DMS153 (cell line): ENCODE results near the gene ACLY.
"Not testable (repeated sequence)": the region's sequence is repeated elsewhere in the genome, so short reads cannot be mapped to it uniquely, and the experiment has no call there.

Experiments
- DNase-seq: peaks from one replicate; lab custom pipeline; 2025; lab: John Stamatoyannopoulos, UW

Gene ACLY

DNA sequence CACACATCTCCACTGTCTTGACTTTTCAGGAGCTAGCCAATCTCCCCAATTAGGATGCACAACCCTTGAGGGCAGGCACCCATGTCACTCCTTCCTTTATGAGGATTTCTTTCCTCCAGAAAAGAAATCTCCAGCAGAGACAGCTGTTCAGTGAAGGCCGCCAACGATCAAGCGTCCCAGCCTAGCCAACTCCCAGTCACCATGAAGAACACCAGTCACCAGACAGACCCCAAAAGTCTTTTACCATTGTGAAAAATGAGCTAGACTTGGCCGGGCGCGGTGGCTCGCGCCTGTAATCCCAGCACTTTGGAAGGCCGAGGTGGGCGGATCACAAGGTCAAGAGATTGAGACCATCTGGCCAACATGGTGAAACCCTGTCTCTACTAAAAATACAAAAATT, 88.8 kb downstream of the ACLY start:
- not testable (repeated sequence) for DNase-seq

DNA sequence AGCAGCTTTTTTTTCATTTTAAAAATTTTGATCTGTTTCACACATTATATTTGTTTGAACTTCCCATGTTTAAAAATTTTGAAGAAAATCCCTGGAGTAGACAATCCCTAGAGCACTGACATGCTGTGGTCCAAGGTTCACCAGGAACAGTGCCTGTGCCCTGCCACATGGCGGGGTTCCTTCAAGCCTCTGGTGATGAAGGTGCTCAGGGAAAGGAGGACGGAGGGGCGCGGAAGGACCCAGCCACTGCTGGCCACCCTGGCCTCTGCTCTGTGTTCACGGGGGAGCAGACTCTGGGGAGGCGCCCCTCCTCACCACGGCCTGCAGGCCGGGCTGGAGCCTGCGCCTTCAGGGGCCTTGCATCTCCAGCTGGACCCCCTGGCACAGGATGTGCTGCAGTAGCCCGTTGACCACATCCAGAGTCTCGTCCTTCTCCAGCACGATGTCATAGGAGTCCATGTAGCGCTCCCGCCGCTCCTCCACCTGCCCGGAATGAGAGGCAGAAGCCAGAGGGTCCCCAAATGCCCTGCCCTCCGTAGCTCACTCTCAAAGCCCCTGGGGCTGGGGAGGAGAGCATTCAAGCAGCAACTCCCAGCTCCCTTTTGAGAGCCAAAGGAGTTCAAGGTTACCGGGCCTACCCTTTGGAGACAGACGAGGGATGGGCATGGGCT, 93.4 kb downstream of the ACLY start:
- no peak for DNase-seq

DNA sequence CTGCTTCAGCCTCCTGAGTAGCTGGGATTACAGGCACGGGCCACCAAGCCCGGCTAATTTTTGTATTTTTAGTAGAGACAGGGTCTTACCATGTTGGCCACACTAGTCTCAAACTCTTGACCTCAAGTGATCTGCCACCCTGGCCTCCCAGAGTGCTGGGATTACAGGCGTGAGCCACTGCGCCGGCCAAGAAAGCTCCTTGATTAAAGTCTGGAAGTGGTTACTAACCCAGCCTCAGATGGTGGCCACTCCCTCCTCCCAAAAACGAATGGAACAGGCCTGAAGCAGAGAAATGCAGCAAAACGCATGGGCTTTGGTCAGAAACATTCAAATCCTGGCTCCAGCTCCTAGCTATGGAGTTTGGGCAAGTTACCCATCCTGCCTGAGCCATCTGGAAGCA, 94.7 kb downstream of the ACLY start:
- DNase-seq = no peak

DNA sequence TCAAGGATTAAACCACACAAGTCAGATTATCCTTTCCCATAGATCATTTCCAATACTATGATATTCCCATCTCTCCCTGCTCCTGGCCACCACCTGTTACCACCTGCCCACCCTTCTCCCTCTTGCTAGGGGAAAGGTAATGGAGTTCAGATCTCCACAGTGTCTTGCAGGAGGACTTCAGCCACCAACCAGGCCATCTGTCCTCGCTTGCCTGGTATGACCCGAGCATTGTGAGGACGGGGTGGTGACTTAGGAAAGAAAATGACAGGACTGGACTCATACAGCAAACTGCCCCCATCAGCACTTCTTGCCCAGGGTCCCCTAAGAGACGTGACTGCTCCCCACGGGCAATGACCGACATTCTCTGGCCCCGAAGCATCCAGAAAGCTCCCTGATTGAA, 95.2 kb downstream of the ACLY start:
- DNase-seq = no peak

DNA sequence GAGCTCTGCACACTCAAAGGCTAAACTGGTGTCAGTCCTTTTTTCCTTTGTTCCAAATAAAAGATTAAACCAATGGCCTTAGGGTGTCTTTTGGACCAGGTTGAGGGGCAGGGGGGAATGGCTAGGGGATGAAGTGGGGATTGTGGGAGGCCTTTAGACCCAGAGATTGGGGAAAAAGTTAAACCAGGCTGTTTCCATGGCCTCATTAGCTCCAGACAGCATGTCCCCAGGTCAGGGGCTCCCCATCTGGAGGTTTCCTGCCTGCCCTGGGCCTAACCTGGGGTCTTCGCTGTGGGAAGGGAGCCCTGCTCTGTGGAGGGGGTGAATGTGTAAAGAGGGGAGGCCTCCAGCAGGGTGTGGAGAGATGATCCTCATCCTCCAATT, 95.6 kb downstream of the ACLY start:
- no peak for DNase-seq

DNA sequence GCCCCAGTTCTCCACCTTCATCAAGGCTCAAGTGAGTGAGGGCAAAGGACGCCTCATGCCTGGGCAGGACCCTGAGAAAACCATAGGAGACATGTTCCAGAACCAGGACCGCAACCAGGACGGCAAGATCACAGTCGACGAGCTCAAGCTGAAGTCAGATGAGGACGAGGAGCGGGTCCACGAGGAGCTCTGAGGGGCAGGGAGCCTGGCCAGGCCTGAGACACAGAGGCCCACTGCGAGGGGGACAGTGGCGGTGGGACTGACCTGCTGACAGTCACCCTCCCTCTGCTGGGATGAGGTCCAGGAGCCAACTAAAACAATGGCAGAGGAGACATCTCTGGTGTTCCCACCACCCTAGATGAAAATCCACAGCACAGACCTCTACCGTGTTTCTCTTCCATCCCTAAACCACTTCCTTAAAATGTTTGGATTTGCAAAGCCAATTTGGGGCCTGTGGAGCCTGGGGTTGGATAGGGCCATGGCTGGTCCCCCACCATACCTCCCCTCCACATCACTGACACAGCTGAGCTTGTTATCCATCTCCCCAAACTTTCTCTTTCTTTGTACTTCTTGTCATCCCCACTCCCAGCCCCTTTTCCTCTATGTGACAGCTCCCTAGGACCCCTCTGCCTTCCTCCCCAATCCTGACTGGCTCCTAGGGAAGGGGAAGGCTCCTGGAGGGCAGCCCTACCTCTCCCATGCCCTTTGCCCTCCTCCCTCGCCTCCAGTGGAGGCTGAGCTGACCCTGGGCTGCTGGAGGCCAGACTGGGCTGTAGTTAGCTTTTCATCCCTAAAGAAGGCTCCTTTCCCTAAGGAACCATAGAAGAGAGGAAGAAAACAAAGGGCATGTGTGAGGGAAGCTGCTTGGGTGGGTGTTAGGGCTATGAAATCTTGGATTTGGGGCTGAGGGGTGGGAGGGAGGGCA, 96.3 kb downstream of the ACLY start:
- DNase-seq = no peak

DNA sequence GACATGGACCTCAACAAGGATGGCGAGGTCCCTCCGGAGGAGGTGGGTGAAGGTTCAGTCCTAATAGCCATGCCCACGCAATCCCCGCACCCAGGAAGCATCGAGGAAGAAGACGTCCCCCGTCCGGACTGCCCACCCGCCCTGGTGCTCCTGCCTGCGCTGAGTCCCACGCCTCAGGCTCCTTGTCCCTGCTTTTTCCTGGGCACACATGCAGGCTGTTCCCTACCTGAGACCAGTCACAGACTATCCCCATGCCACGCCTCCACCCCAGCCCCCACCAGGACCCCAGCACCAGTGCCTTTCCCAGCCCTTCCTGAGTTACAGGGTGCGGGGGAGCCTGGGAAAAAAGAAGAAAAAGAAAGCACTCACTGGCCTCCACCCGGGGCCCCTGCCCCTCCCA, 97.0 kb downstream of the ACLY start:
- DNase-seq = no peak

DNA sequence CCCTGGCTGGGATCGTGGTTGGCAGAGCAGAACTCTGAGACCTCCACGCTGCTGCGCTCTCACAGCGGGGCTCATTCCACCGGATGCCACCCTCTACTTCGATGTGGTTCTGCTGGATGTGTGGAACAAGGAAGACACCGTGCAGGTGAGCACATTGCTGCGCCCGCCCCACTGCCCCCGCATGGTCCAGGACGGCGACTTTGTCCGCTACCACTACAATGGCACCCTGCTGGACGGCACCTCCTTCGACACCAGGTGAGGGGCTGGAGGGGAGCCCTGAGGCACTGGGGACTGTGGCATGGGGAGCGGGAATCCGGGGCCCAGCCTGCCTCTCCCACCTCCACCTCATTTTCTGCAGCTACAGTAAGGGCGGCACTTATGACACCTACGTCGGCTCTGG, 100.7 kb downstream of the ACLY start:
- DNase-seq = no peak
